Stimulated activated CD4-positive, alpha-beta T cell treated with anti-CD3 and anti-CD28 coated beads, Interleukin-12 subunit alpha, Interleukin-12 subunit beta, amount 100 ng/mL, for 48 hours (primary cell): ENCODE data around the gene TRIM15.

ENCODE experiments used
- DNase-seq, 3 donors: peaks; one replicate each; pipeline ENCODE4 v3.0.0-alpha.2; 2020; ENCODE audit warnings: low read depth in 2 of 3, low spot score in 1 of 3

TRIM15 gene

DNA sequence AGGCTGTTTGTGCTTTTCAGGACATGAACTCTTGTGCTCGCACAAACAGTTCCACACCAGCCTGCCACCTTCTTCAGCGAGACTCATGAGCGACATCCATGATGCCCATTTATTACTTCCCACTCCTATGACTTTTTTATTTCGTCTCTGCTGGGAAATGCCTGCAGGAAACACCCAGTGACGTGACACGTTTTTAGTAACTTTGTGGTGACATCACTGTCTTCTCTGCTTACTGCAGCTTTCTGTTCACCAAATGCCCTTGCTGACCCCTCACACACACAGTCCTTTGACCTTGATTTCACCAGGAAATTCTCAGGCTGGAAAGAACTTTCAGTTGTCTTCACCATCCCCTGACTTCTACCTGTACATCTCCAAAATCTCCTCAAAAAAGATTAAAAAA lies 18.5 kb upstream of the TRIM15 start:
- no peak for DNase-seq

GRCh38 chr6:30145818-30146217 lies 17.5 kb upstream of the TRIM15 start:
- no peak for DNase-seq

- DNase-seq = no peak
Observed at GRCh38 chr6:30147096-30147495, 16.2 kb upstream of the TRIM15 start.

DNA sequence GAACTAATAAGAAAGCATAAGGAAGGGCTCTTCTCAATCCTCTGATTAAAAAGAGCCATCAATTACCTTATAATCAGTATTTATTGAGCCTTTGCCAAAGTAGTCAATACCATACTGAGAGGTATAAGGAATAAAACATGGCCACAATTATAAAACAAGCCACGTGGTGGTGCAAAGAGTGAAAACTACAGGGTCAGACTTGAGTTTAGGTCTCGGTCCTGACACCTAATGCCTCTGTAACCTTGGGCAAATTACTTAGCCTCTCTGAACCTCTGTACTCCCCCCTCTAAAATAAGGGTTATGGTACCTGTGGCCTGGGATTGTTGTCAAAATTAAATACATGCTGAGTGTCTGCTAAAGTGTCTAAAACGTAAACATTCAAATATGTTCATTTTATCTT lies 14.1 kb upstream of the TRIM15 start:
- no peak for DNase-seq

DNA sequence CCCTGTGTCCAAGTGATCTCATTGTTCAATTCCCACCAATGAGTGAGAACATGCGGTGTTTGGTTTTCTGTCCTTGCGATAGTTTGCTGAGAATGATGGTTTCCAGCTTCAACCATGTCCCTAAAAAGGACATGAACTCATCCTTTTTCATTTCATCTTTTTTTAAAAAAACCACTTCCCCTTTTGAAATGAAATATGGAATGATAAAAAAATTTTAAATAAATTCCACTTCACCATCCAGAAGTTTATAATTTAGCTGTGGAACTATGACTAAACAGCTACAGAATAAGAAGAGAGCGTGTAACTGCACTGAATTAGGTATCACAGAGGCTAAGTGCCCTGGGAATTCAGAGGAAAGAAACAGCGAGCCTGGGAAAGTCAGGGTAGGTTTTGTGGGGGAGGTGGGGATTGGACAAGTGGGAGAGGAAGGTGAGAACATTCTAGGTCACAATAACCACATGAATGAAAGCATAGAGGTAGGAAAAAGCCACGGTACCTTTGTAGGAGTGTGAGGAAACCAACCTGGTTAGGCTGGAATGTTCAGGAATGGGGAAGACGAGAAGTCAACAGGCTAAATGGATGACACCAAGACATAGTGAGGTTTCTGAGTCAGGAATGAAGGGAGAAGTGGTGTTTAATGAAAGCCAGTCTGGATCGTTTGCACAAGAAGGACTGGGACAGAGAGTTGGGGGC lies 13.3 kb upstream of the TRIM15 start:
- DNase-seq = no peak

GRCh38 chr6:30150671-30151395 lies 12.5 kb upstream of the TRIM15 start:
- DNase-seq = no peak

- DNase-seq = no peak
Observed at GRCh38 chr6:30151580-30151979, 11.8 kb upstream of the TRIM15 start.

- DNase-seq = no peak
Observed at GRCh38 chr6:30152016-30152673, 11.2 kb upstream of the TRIM15 start.

DNA sequence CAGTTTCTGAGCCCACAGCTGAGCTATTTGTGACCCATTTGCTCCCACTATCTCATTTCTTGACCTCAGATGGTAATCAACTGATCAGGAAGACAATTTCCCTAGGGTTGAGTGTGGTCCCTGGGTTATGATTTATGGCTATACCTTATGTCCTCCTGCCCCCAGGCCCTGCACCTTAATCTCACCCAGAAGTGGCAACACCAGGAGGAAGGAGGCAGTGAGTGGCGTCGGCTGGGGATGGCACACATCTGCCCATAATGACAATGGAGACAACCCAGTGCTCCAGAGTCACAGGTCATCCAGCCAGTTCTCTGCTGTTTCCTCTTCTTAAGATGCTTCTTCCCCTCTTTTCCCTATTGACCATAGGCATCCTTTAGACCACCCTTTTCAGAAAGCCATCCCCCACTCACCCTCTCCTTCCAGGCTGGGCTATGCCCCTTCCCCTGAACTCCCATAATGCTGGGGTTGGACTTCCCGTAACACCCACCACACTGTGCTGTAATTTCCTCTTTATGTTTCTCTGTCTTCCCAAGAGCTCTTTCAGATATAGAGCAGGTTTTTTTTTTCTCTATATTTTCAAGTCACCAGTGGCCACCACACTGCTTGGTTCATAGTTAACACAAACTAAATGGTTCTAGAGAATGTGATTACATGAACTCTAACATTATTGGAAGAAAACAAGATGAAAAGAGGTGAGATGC lies 10.3 kb upstream of the TRIM15 start:
- DNase-seq = no peak

- DNase-seq = no peak
Observed at GRCh38 chr6:30154061-30154460, 9.3 kb upstream of the TRIM15 start.

DNA sequence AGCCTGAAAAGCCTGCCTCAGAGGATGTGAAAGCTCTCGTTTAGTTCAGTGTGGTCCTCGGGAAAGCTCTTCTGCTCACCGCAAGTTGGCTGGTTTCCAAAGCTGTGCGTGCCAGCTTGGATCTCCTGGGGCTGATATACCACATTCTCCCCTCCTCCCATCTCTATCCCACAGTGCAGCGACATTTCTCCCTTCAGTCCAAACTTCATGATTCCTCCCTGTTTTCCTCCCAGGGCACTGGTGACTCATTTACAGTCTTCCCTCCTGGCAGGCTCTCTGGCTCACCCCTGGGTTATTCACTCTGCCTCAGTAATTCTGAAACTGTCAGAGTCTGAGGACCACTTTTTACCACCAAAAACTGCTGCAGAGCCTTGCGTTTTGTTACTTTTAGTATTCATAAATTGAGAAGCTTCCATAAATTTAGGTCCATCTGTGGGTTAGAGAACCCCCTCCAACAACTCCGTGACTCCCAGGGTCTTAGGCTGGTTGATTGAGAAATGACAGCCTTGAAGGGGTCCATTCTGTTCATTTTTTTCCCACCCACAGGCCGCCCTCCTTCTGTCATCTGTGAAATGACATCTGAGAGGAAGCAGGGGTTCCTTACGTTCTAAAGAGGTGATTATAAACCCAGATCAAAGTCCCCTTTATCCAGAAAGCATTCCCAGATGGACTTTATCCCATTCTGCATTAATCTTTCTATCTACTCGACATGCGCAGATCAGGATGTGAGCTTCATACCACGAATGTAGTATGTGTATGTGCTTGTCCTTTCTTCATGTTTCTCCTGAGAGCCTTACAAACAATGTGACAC lies 8.4 kb upstream of the TRIM15 start:
- no peak for DNase-seq

GRCh38 chr6:30155520-30156261 lies 7.7 kb upstream of the TRIM15 start:
- no peak for DNase-seq

DNA sequence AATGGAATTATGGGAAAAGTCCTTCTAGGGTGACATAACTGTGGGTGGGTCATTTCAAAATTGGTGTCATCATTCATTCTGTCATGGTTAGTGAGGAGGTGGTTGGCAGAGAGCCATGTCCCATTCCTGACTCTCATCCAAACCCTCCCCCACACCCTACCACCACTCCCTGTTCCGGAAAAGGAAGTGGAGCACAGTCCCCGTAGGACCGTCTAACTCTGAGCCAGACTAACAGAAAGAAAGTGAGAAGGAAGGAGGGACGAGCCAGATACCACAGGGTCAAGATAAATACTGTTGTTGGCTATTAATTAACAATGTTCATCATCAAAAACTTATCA lies 7.1 kb upstream of the TRIM15 start:
- DNase-seq = no peak

- DNase-seq = no peak
Observed at GRCh38 chr6:30156774-30157173, 6.6 kb upstream of the TRIM15 start.

DNA sequence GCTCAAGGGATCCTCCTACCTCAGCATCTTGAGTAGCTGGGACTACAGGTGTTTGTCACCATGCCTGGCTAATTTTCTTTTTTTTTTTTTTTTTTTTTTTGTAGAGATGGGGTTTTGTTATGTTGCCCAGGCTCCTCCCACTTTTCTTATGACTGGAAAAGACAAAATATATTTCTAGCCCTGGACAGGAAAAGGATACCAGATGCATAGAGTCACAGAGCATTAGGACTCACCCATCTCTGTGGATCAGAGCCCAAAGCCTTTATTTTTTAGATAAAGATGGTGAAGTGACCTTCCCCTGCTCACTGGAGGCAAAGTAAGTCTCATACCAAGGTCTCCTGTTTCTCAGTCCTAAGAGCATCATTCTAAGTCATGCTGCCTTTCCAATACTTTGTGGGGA lies 5.8 kb upstream of the TRIM15 start:
- DNase-seq = no peak

DNA sequence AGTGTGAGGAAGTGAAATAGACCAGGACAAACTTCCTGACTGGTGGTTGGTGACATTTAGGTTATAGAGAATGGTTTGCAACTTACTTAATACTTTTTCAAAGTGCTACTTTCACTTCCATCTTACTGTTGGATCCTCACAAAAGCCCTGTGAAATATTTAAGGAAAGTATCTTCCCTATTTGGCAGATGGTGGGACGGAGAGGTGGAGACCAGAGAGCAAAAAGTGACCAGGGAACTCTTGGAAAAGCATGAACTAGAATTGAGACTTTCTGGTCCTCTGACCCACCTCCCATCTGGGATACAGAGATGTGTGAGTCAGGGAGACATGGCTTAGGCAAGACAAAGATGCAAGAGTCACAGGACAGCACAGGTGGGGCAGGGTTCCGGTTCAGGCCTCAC lies 5.3 kb upstream of the TRIM15 start:
- DNase-seq = no peak

DNA sequence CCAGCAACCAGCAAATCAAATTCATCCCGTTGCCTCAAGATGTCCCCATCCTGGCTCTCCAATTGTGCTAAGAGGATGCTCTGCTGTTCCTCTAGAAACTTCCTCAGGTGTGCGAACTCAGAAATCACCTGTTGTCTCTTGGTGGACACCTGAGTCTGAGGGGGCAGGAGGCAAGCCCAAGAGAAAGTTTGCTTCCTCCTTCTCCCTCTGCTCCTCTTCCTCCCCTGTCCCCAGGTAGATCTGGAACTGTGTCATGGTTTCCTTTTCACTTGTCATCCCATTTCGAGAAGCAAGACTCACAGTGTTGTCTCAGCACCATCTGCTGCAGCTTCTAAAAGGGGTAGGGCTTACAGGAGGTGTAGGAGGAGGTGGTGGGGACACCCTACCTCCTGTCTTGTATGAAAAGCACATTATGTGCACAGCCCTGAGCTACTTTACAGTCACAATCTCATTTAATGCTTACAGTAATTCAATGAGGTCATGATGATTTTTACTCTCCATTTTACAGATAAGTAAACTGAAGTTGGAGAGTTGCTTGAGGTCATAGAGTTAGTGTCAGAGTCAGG lies 4.8 kb upstream of the TRIM15 start:
- peak in 1 of 3 donors; percentile 34 for DNase-seq

DNA sequence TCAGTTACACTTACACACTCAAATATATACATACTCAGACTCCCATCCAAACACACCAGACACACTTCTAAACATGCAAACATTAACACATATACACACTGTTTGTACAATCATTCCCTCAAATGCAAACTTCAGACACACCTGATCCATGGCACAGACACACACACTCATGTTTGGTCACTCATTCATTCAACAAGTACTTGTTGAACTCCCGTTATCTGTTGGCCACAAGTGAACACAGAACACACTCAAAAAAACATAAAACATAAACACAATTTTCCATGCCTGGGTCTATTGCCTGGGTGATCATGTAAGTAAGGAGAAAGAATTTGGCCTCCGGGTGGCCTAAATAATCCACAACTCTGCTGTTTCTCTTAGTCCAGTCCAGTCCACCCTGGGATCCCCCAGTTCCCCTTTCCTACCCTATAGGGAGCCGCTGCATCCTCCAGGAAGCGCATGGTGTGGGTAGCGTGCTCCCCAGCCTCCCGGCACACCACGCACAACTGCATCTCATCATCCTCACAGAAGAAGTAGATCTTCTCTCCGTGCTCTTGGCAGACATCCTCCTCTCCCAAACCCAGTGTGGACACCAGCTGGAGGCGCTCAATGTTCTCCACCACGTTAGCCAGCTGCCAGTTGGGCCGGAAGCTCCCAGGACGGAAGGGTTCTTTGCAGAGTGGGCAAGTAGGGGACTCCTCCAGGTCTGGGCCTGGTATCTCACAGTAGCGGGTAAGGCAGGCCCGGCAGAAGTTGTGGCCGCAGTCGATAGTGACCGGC lies 3.1 kb upstream of the TRIM15 start:
- no peak for DNase-seq

DNA sequence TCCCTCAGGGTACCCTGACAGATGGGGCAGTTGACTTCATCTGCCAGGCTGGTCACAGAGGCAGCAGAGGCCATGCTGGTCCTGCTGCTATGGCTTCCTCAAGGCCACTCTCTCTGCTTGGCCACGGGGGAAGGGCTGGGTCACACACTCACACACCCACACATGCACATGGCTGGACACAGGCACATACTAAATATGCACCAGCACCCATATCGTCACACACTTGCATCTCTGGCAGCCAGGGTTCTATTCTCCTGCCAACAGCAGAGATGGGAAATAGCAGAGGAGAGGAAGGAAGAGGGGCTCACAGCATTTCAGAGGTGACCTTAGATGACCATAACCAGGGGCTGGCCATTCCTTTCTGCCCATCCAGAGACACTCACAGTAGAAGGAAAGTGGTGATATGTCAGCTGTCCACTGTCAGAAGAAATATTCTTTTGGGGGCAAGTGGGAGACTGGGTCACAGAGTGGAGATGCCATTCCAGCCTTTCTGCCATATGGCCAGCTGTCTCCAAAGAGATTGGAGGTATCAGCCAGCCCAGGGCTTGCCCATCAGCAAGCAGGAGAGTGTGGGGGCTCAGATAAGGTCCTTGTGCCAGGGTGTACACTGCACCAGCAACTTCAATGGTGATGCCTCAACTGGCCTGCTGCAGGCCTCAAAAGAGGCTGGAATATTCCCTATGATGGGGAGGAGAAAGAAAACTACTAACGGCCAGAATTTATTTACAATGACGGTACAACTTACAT lies 2.4 kb upstream of the TRIM15 start, which contains the start of gene TRIM10:
TSS of gene TRIM10 (minus strand) at position 427 of the 747 bp plus-strand sequence. CDS start at position 74, 353 bp downstream.
- DNase-seq = no peak
